Liver (tissue), 3 donors: ENCODE measurements around the gene MED23.

Experiments used
- ATF3 ChIP-seq: IDR thresholded peaks from 2 replicates; pipeline ENCODE4 v1.6.1; 2016; ENCODE audit warnings: antibody characterized with exemption
- CTCF ChIP-seq: fragments of 150-350 bp; IDR thresholded peaks from 2 replicates; pipeline ENCODE4 v1.5.1; 2017; ENCODE audit warnings: improper control_type of control experiment, low read depth, low read length; ENCODE audit not compliant: missing input control
- EGR1 ChIP-seq, 2 donors: IDR thresholded peaks; 2 replicates each; pipeline ENCODE4 v1.6.1; 2016 to 2018; ENCODE audit warnings: antibody characterized with exemption in 2 of 2, low read depth in 2 of 2
- FOXA1 ChIP-seq: IDR thresholded peaks from 2 replicates; pipeline ENCODE4 v1.6.1; 2016; ENCODE audit warnings: antibody characterized with exemption
- JUND ChIP-seq, 2 donors: IDR thresholded peaks; 2 replicates each; pipeline ENCODE4 v1.6.1; 2016; ENCODE audit warnings: antibody characterized with exemption in 2 of 2
- MAX ChIP-seq: IDR thresholded peaks from 2 replicates; pipeline ENCODE4 v1.6.1; 2016; ENCODE audit warnings: antibody characterized with exemption
- NR2F2 ChIP-seq: IDR thresholded peaks from 2 replicates; pipeline ENCODE4 v1.6.1; 2016; ENCODE audit warnings: antibody characterized with exemption
- RAD21 ChIP-seq, 2 donors: IDR thresholded peaks; 2 replicates each; pipeline ENCODE4 v1.6.1; 2016; ENCODE audit warnings: antibody characterized with exemption in 2 of 2, mild to moderate bottlenecking in 2 of 2
- REST ChIP-seq: IDR thresholded peaks from 2 replicates; pipeline ENCODE4 v1.6.1; 2016; ENCODE audit warnings: antibody characterized with exemption, mild to moderate bottlenecking
- RXRA ChIP-seq, 2 donors: IDR thresholded peaks; 2 replicates each; pipeline ENCODE4 v1.6.1; 2017 to 2018; ENCODE audit warnings: antibody characterized with exemption in 2 of 2, mild to moderate bottlenecking in 1 of 2
- SP1 ChIP-seq: IDR thresholded peaks from 2 replicates; pipeline ENCODE4 v1.6.1; 2018; ENCODE audit warnings: antibody characterized with exemption, mild to moderate bottlenecking
- TAF1 ChIP-seq: conservative IDR thresholded peaks from 2 replicates; pipeline ENCODE4 v1.6.1; 2016; ENCODE audit warnings: antibody characterized with exemption, mild to moderate bottlenecking
- YY1 ChIP-seq: IDR thresholded peaks from 2 replicates; pipeline ENCODE4 v1.6.1; 2016; ENCODE audit warnings: antibody characterized with exemption, mild to moderate bottlenecking
- ZBTB33 ChIP-seq: IDR thresholded peaks from 2 replicates; pipeline ENCODE4 v1.6.1; 2016; ENCODE audit warnings: antibody characterized with exemption
- donor health status: healthy.
- donor health status: healthy.

GRCh38 chr6:131640100-131640499, 12.1 kb upstream of the MED23 start:
- TF ChIP-seq CTCF (no peak), RAD21 (IDR thresholded peaks at IDR 0.05) (no peak), YY1 (no peak), SP1 (no peak), ATF3 (no peak), REST (no peak), JUND (IDR thresholded peaks at IDR 0.05) (no peak), MAX (no peak), TAF1 (no peak), ZBTB33 (no peak), RXRA (IDR thresholded peaks at IDR 0.05) (no peak), EGR1 (IDR thresholded peaks at IDR 0.05; ENCODE audit: low read depth in 2 of 2) (no peak), NR2F2 (no peak), FOXA1 (no peak)
